ENCODE results near the gene CHRNA9. TPM values are rescaled to one million over a fixed set of nuclear protein-coding genes. Genes with fewer than 3 reads are reported as not detected.

CHRNA9 gene
- total and polyA plus RNA-seq, 3 experiments from 2014 or later, result 0.11 to 0.14 TPM; not detected in 1

DNA sequence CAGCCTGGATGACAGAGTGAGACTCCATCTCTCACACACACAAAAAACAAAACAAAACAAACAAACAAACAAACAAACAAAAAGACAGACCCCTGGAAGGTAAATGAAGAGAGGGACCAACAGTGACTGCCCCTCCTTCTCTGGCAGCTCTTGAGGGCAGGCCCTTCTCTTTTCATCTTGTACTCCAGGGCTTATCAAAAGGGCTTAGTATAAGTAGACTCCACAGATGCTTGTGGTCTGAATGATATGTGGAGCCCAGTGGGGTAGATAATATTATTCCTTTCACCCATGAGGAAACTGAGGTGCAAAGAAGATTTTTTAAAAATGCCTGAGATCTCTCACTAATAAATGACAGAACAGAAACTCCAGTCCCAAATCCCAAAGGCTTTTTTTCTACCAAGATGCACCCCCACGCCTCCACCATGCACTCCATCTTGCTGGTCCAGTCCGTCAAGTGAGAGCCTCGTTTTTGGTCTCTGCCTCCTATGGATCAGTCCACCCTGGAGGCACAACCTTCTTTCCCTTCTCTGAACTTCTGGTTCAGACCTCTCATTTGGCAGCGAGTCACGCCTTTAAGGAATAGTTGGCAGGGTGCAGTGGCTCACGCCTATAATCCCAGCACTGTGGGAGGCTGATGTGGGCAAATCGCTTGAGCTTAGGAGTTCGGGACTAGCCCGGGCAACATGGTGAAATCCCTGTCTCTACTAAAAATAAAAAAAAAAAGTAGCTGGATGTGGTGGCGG, 17.0 kb upstream of the CHRNA9 start:
- no peak for DNase-seq
- H3K4me1 Mint-ChIP-seq, result peaks cover 21 to 31% (median 22%) of the 10 kb centered on the region in 3 donors
- Histone ChIP-seq H3K27me3 (ENCODE audit: insufficient read depth, low read length, poor library complexity, severe bottlenecking) (no peaks in the 10 kb centered on the region), H3K9me3 (ENCODE audit: low read length) (no peaks in the 10 kb centered on the region), H3K27ac (ENCODE audit: low read depth, low read length) (no peak overlapping the region), H3K36me3 (ENCODE audit: insufficient read depth, low read length) (no peaks in the 10 kb centered on the region), H3K4me3 (ENCODE audit: low read length) (no peak overlapping the region), H3K4me1 (ENCODE audit: insufficient read depth, low read length) (peaks cover 23% of the 10 kb centered on the region)
- no peaks in the 10 kb centered on the region for H3K36me3 Mint-ChIP-seq
- H3K27me3 Mint-ChIP-seq, result no peaks in the 10 kb centered on the region
- H3K9me3 Mint-ChIP-seq, result no peaks in the 10 kb centered on the region
- peak overlapping the region in 7 of 8 donors; percentile 32 to 85 (median 65) for H3K27ac Mint-ChIP-seq
- POLR2A ChIA-PET, result interaction anchor here (0.6 to 2.0 kb wide), 8 partner anchors 11 to 260 kb away, joined by 3 to 6 read pairs (median 4); no protein-coding TSS in a partner anchor
- peak overlapping the region in 4 of 7 donors; percentile 14 to 59 (median 33) for H3K4me3 Mint-ChIP-seq
- CTCF ChIA-PET, result interaction anchor here (0.8 to 3.7 kb wide), 44 partner anchors 8 to 263 kb away, joined by 3 to 35 read pairs (median 7); partner anchors contain the start of genes N4BP2 and RHOH

DNA sequence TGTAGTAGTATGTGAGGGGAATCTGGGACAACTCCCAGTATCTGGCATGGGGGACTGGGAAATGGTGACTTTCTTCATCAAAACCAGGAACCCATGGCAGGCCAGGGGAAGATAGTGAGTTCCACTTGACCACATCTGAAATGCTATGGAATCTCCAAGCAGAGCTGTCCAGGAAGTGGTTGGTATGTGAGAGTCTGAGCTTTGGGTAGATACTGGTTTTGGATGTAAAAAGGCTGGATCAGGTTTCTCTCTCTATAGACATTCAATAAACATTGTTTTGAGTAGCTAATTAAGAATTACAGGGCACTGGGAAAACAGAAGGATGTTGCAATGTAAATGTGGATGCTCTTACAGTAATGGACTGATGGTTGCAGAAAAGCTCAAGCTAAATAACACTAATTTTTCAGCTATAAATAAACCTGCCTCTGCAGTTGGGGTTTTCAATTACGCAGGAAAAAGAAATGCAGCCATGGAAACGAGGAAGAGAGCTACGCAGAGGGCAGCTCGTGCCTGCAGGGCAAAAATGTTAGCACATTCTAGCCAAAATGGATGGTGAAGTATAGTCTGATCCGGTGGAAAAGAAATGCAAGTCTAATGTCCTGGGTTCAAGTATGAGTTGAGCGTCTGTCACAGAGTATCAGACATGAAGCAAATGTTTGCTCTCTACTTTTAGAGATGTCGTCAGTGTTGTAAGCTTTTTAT, 13.4 kb upstream of the CHRNA9 start:
- Mint-ChIP-seq H3K4me3 (no peak overlapping the region), H3K9me3 (no peaks in the 10 kb centered on the region), H3K4me1 (peaks cover 14 to 16% (median 16%) of the 10 kb centered on the region in 3 donors), H3K27ac (peak overlapping the region in 1 of 8 donors; percentile 15), H3K27me3 (no peaks in the 10 kb centered on the region), H3K36me3 (no peaks in the 10 kb centered on the region)
- DNase-seq, result no peak
- Histone ChIP-seq H3K27ac (ENCODE audit: low read depth, low read length) (no peak overlapping the region), H3K36me3 (ENCODE audit: insufficient read depth, low read length) (no peaks in the 10 kb centered on the region), H3K9me3 (ENCODE audit: low read length) (no peaks in the 10 kb centered on the region), H3K4me3 (ENCODE audit: low read length) (no peak overlapping the region), H3K4me1 (ENCODE audit: insufficient read depth, low read length) (peaks cover 16% of the 10 kb centered on the region), H3K27me3 (ENCODE audit: insufficient read depth, low read length, poor library complexity, severe bottlenecking) (no peaks in the 10 kb centered on the region)
- POLR2A ChIA-PET, result interaction anchor here (0.6 kb wide), 1 partner anchor 10 kb away, joined by 5 read pairs; no protein-coding TSS in a partner anchor
- CTCF ChIA-PET, result interaction anchor here (0.8 to 2.7 kb wide), 8 partner anchors 12 to 265 kb away, joined by 3 to 10 read pairs (median 4); partner anchors contain the start of gene N4BP2

DNA sequence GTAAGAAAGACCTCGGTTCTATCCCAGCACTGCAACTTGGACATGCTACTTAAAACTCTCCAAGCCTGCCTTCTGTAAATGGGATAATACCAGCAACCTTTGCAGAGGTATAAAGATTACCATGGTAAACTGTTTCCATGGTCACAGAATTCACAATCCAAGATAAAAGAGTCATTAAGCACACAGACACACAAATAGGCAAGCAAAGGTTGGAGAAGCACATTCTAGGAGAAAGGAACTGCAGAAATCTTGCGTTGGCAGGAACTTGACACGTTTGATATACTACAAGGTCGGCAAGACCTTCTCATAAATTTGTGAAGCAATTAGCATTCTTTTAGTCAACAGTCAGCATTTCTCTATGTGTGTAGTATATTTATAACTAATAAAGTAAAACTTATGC, 12.3 kb upstream of the CHRNA9 start:
- no peaks in the 10 kb centered on the region for H3K36me3 ChIP-seq (ENCODE audit: insufficient read depth, low read length)
- peaks cover 9% of the 10 kb centered on the region for H3K4me1 ChIP-seq (ENCODE audit: insufficient read depth, low read length)
- no peak overlapping the region for H3K27ac ChIP-seq (ENCODE audit: low read depth, low read length)
- no peak overlapping the region for H3K4me3 ChIP-seq (ENCODE audit: low read length)
- Mint-ChIP-seq H3K27ac (no peak overlapping the region), H3K4me1 (peaks cover 7 to 8% (median 7%) of the 10 kb centered on the region in 3 donors), H3K36me3 (no peaks in the 10 kb centered on the region), H3K27me3 (peaks cover 0 to 1% of the 10 kb centered on the region in 2 donors), H3K9me3 (no peaks in the 10 kb centered on the region), H3K4me3 (no peak overlapping the region)
- no peaks in the 10 kb centered on the region for H3K9me3 ChIP-seq (ENCODE audit: low read length)
- H3K27me3 ChIP-seq (ENCODE audit: insufficient read depth, low read length, poor library complexity, severe bottlenecking), result no peaks in the 10 kb centered on the region
- ChIA-PET POLR2A (no interaction called here), CTCF (interaction anchor here (1.3 to 2.7 kb wide), 2 partner anchors 13 to 128 kb away, joined by 4 to 10 read pairs; no protein-coding TSS in a partner anchor)
- no peak for DNase-seq

DNA sequence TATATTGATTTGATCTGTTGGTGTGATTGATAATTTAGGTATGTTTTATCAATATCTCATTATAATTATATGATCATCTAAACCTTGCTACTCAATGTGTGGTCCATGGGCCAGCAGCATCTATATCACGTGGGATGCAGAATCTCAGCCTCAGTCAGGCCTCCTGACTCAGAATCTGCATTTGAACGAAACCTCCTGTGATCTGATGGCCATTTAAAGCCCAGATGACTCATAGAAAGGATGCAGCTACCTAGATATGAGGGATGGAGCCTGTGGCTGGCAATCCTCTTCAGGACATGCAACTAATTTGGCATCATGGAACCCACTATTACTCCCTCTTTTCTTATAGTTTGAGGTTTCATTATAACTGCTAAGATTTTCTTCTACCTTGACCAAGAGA, 11.3 kb upstream of the CHRNA9 start:
- H3K36me3 Mint-ChIP-seq, result peaks cover 0 to 3% (median 0%) of the 10 kb centered on the region in 3 donors
- no peak overlapping the region for H3K27ac ChIP-seq (ENCODE audit: low read depth, low read length)
- no peak overlapping the region for H3K4me3 ChIP-seq (ENCODE audit: low read length)
- no peak overlapping the region for H3K27ac Mint-ChIP-seq
- DNase-seq, result no peak
- no peaks in the 10 kb centered on the region for H3K36me3 ChIP-seq (ENCODE audit: insufficient read depth, low read length)
- H3K4me3 Mint-ChIP-seq, result no peak overlapping the region
- peaks cover 6 to 7% (median 7%) of the 10 kb centered on the region in 3 donors for H3K4me1 Mint-ChIP-seq
- H3K9me3 Mint-ChIP-seq, result no peaks in the 10 kb centered on the region
- H3K9me3 ChIP-seq (ENCODE audit: low read length), result no peaks in the 10 kb centered on the region
- peaks cover 5% of the 10 kb centered on the region for H3K4me1 ChIP-seq (ENCODE audit: insufficient read depth, low read length)
- peaks cover 1 to 3% of the 10 kb centered on the region in 2 donors for H3K27me3 Mint-ChIP-seq
- ChIA-PET CTCF (interaction anchor here (1.0 to 2.5 kb wide), 3 partner anchors 93 to 174 kb away, joined by 3 to 16 read pairs (median 3); no protein-coding TSS in a partner anchor), POLR2A (no interaction called here)
- no peaks in the 10 kb centered on the region for H3K27me3 ChIP-seq (ENCODE audit: insufficient read depth, low read length, poor library complexity, severe bottlenecking)

DNA sequence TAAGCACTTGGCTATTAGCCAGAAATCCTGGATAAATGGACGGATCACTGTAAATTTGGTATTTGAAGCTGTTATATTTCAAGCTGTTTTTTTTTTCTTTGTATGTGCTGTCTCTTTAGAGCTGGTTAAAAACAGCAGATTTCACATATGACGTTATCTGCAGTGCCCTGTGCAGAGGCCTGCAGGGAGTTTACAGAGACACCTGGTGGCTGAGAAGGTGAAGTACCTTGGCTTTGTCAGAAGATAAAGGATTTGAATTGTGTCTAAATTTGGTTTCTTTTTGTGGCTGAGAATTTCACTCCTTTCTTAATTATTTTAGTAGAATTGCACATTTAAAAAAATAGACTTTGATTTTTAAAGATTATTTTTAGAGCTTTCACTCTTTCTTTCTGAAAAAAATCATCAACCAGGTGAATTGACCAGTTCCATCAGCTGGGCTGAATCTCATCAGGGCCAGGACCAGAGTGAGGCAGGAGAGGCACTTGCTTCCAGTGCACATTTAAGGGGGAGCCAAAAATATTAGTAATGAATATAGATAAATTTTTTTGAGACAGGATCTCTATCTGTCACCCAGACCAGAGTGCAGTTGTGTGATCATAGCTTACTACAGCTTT, 9.6 kb upstream of the CHRNA9 start:
- H3K27ac Mint-ChIP-seq, result peak overlapping the region in 6 of 8 donors; percentile 5 to 76 (median 61)
- H3K27me3 ChIP-seq (ENCODE audit: insufficient read depth, low read length, poor library complexity, severe bottlenecking), result no peaks in the 10 kb centered on the region
- peak; percentile 38 to 84 (median 70) for DNase-seq
- POLR2A ChIA-PET, result interaction anchor here (0.5 to 2.1 kb wide), 3 partner anchors 9 to 270 kb away, joined by 3 to 13 read pairs (median 5); partner anchors contain the start of gene N4BP2
- no peak overlapping the region for H3K4me3 Mint-ChIP-seq
- peaks cover 1 to 8% of the 10 kb centered on the region in 2 donors for H3K27me3 Mint-ChIP-seq
- H3K27ac ChIP-seq (ENCODE audit: low read depth, low read length), result no peak overlapping the region
- CTCF ChIA-PET, result interaction anchor here (0.6 to 2.9 kb wide), 54 partner anchors 8 to 627 kb away, joined by 3 to 49 read pairs (median 4); partner anchors contain the start of genes CHRNA9, N4BP2 and UBE2K
- no peaks in the 10 kb centered on the region for H3K9me3 ChIP-seq (ENCODE audit: low read length)
- no peaks in the 10 kb centered on the region for H3K9me3 Mint-ChIP-seq
- no peak overlapping the region for H3K4me3 ChIP-seq (ENCODE audit: low read length)
- peaks cover 5% of the 10 kb centered on the region for H3K4me1 ChIP-seq (ENCODE audit: insufficient read depth, low read length)
- no peaks in the 10 kb centered on the region for H3K36me3 ChIP-seq (ENCODE audit: insufficient read depth, low read length)
- peaks cover 6 to 7% (median 7%) of the 10 kb centered on the region in 3 donors for H3K4me1 Mint-ChIP-seq
- peaks cover 0 to 4% (median 0%) of the 10 kb centered on the region in 3 donors for H3K36me3 Mint-ChIP-seq

DNA sequence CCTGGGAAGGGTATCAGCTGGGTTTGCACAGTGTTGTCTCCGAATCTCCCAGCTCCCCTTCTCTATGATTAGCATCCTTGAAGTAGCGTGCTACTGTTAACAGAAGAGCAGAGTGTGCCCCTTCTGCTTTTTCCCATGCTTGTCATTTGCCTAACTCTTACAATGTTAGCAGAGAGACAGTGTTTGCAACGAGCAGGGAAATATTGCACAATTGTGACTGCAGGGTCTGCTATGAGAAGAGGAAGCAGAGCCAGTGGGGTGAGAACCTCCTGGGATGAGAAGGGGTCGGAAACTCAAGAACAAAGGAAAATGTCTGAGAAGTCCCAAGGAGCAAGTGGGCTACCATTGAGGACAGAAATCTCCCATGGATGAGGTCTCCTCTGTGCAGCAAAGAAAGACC, 7.8 kb upstream of the CHRNA9 start:
- H3K9me3 ChIP-seq (ENCODE audit: low read length), result no peaks in the 10 kb centered on the region
- DNase-seq, result no peak
- H3K36me3 ChIP-seq (ENCODE audit: insufficient read depth, low read length), result no peaks in the 10 kb centered on the region
- Mint-ChIP-seq H3K4me3 (no peak overlapping the region), H3K36me3 (peaks cover 0 to 4% (median 0%) of the 10 kb centered on the region in 3 donors), H3K27me3 (peaks cover 1 to 16% of the 10 kb centered on the region in 2 donors), H3K9me3 (no peaks in the 10 kb centered on the region), H3K27ac (no peak overlapping the region), H3K4me1 (peaks cover 6 to 7% (median 7%) of the 10 kb centered on the region in 3 donors)
- POLR2A ChIA-PET, result no interaction called here
- H3K27me3 ChIP-seq (ENCODE audit: insufficient read depth, low read length, poor library complexity, severe bottlenecking), result no peaks in the 10 kb centered on the region
- no peak overlapping the region for H3K27ac ChIP-seq (ENCODE audit: low read depth, low read length)
- CTCF ChIA-PET, result interaction anchor here (1.5 to 2.9 kb wide), 5 partner anchors 10 to 270 kb away, joined by 3 to 49 read pairs (median 45); partner anchors contain the start of gene N4BP2
- H3K4me3 ChIP-seq (ENCODE audit: low read length), result no peak overlapping the region
- H3K4me1 ChIP-seq (ENCODE audit: insufficient read depth, low read length), result peaks cover 5% of the 10 kb centered on the region

DNA sequence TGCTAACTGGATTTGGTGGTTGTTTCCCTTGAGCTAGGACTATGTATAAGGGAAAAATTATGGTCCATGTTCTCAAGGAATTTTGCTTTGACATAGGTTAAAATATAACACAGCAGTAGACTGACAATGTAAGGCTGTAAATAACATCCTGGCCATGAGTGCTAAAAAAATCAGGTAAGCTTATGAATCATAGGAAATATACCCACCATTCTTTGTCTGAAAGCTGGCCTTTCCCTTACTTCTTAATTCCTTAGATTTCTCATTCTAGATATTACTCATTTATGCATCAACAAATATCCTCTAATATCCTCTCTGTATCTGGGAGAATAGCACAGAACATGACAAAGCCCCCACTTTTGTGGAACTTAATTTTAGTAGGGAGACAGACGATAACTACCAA, 6.8 kb upstream of the CHRNA9 start:
- CTCF ChIA-PET, result interaction anchor here (0.6 to 1.5 kb wide), 6 partner anchors 8 to 272 kb away, joined by 3 to 4 read pairs (median 3); partner anchors contain the start of gene N4BP2
- DNase-seq, result no peak
- H3K9me3 ChIP-seq (ENCODE audit: low read length), result no peaks in the 10 kb centered on the region
- H3K27me3 ChIP-seq (ENCODE audit: insufficient read depth, low read length, poor library complexity, severe bottlenecking), result no peaks in the 10 kb centered on the region
- no peaks in the 10 kb centered on the region for H3K36me3 ChIP-seq (ENCODE audit: insufficient read depth, low read length)
- H3K27me3 Mint-ChIP-seq, result peaks cover 1 to 16% of the 10 kb centered on the region in 2 donors
- H3K27ac ChIP-seq (ENCODE audit: low read depth, low read length), result no peak overlapping the region
- H3K4me1 Mint-ChIP-seq, result peaks cover 6 to 7% (median 7%) of the 10 kb centered on the region in 3 donors
- H3K36me3 Mint-ChIP-seq, result peaks cover 0 to 4% (median 0%) of the 10 kb centered on the region in 3 donors
- POLR2A ChIA-PET, result no interaction called here
- H3K9me3 Mint-ChIP-seq, result no peaks in the 10 kb centered on the region
- no peak overlapping the region for H3K4me3 ChIP-seq (ENCODE audit: low read length)
- H3K27ac Mint-ChIP-seq, result no peak overlapping the region
- H3K4me3 Mint-ChIP-seq, result no peak overlapping the region
- H3K4me1 ChIP-seq (ENCODE audit: insufficient read depth, low read length), result peaks cover 5% of the 10 kb centered on the region

All from CD8-positive, alpha-beta memory T cell (primary cell).